Testis (tissue), 3 donors: ENCODE results near the gene OR6B1. TPM values are rescaled to one million over a fixed set of nuclear protein-coding genes. Genes with fewer than 3 reads are reported as not detected.

Experiments used
- DNase-seq: peaks from one replicate; pipeline ENCODE4 v3.0.0-alpha.2; 2019
- H3K27ac ChIP-seq, 2 donors: fragments of 200-600 bp; sonication (generic); one replicate each; pipeline ENCODE4 v1.5.1; 2019
- H3K27me3 ChIP-seq: fragments of 200-600 bp; sonication (generic); one replicate; pipeline ENCODE4 v1.5.1; 2019
- H3K36me3 ChIP-seq: fragments of 200-600 bp; sonication (generic); one replicate; pipeline ENCODE4 v1.5.1; 2017; ENCODE audit warnings: low read depth; ENCODE audit errors: missing control alignments
- H3K4me1 ChIP-seq: fragments of 200-600 bp; sonication (generic); one replicate; pipeline ENCODE4 v1.5.1; 2019
- H3K4me3 ChIP-seq, 2 donors: fragments of 200-600 bp; sonication (generic); one replicate each; pipeline ENCODE4 v1.5.1; 2017 to 2019
- H3K9me3 ChIP-seq: fragments of 200-600 bp; sonication (generic); one replicate; pipeline ENCODE4 v1.5.1; 2017
- CTCF ChIP-seq, 3 experiments: fragments of 450-650 bp in 2 of 3; fragments of 200-600 bp in 1 of 3; sonication (generic) in 1 of 3; IDR thresholded peaks; one replicate each; pipeline ENCODE4 v1.5.1; 2016 to 2019; ENCODE audit warnings: antibody characterized with exemption in 3 of 3, mild to moderate bottlenecking in 2 of 3, moderate library complexity in 1 of 3
- POLR2A ChIP-seq: fragments of 450-650 bp; IDR thresholded peaks from one replicate; pipeline ENCODE4 v1.6.1; 2017; ENCODE audit warnings: antibody characterized with exemption, mild to moderate bottlenecking, moderate library complexity
- WGBS, 2 donors: methylation state at CpG; one replicate each; pipeline ENCODE4 v1.1.5; 2018; 5-methylcytosine and 5-hydroxymethylcytosine counted together
- intact Hi-C: fragments of 100-400 bp; cut with DNase I; formaldehyde crosslinking; loops from one replicate; pipeline ENCODE4 v1.15.1; 2023; ENCODE audit warnings: low total_unique reads
- polyA plus RNA-seq: library from polyadenylated mRNA; stranded (reverse); fragments of 350-450 nt; fragmentation: Illumina TruSeq; extraction: RNeasy Lipid Tissue Mini Kit (QIAGEN cat#74804); gene quantifications from one replicate; pipeline ENCODE4 v1.2.3, GENCODE V29; 2014; ENCODE audit warnings: low read depth, low replicate concordance; ENCODE audit not compliant: insufficient read depth
- total RNA-seq, 2 donors: library from RNA; depleted of rRNA; stranded (reverse); fragments of >200 nt; gene quantifications; one replicate each; pipeline ENCODE4 v1.2.3, GENCODE V29; 2016

The OR6B1 gene
- total and polyA plus RNA-seq, 3 donors from 2014 or later, result 0.53 to 1.8 (median 1.4) TPM

DNA sequence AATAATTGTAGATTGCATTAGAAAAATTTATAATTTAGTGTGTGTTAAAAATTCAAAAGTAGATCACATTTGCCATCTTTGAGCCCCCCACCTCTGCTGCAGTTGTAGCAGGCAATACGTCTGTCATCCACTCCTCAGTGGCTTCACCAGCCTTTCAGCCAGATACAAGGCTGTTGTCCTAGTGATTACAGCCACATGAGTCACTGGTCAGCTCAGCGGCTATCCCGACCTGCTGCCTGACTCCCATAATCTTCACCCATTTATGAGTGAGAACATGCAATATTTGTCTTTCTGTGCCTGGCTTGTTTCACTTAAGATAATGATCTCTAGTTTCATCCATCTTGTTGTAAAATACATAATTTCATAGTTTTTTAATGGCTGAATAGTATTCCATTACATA, 57.8 kb downstream of the OR6B1 start:
- TF ChIP-seq CTCF (IDR thresholded peaks at IDR 0.05) (no peak), POLR2A (no peak)
- H3K27me3 ChIP-seq, result no peaks in the 10 kb centered on the region
- no peak overlapping the region for H3K27ac ChIP-seq
- no peak overlapping the region for H3K4me3 ChIP-seq
- no peaks in the 10 kb centered on the region for H3K4me1 ChIP-seq
- no peaks in the 10 kb centered on the region for H3K9me3 ChIP-seq
- 84 to 87% methylated on average over 3 of the region's 3 CpGs for WGBS, 2 donors
- no peak for DNase-seq
- intact Hi-C loops, result no loop called here
- H3K36me3 ChIP-seq, result no peaks in the 10 kb centered on the region

Other genes starting within 250 kb of the OR6B1 start
- 10 to 100 TPM; 12.2 to 29.1 TPM for gene CTAGE6, start 242.6 kb upstream of the OR6B1 start, total RNA-seq
- gene CTAGE6, start 242.6 kb upstream of the OR6B1 start, polyA plus RNA-seq, result 7.9 TPM
- gene TCAF1, start 98.1 kb upstream of the OR6B1 start, total RNA-seq, result 10 to 100 TPM; 21.3 to 28.7 TPM
- gene TCAF1, start 98.1 kb upstream of the OR6B1 start, polyA plus RNA-seq, result 6.2 TPM
- 1 to 10 TPM; 1.2 to 3.5 TPM for gene OR2F2, start 65.1 kb upstream of the OR6B1 start, total RNA-seq
- gene OR2F2, start 65.1 kb upstream of the OR6B1 start, polyA plus RNA-seq, result 0.30 TPM
- gene OR2F1, start 45.5 kb upstream of the OR6B1 start, total RNA-seq, result 1 to 10 TPM; 2.2 to 5.3 TPM
- gene OR2F1, start 45.5 kb upstream of the OR6B1 start, polyA plus RNA-seq, result 0.20 TPM
- gene OR2A5, start 48.6 kb downstream of the OR6B1 start, total RNA-seq, result under 1 TPM; 0.31 to 0.43 TPM
- gene OR2A5, start 48.6 kb downstream of the OR6B1 start, polyA plus RNA-seq, result not detected
- under 1 TPM in 1 of 2 donors, not detected in 1; 0.19 TPM for gene OR2A25, start 69.5 kb downstream of the OR6B1 start, total RNA-seq
- 0.18 TPM for gene OR2A25, start 69.5 kb downstream of the OR6B1 start, polyA plus RNA-seq
- gene OR2A12, start 86.0 kb downstream of the OR6B1 start, total RNA-seq, result under 1 TPM; 0.06 to 0.39 TPM
- not detected for gene OR2A12, start 86.0 kb downstream of the OR6B1 start, polyA plus RNA-seq
- gene OR2A2, start 109.3 kb downstream of the OR6B1 start, total RNA-seq, result not detected
- not detected for gene OR2A2, start 109.3 kb downstream of the OR6B1 start, polyA plus RNA-seq
- not detected for gene OR2A14, start 122.9 kb downstream of the OR6B1 start, total RNA-seq
- gene OR2A14, start 122.9 kb downstream of the OR6B1 start, polyA plus RNA-seq, result not detected
- 10 to 100 TPM in 1 of 2 donors, 1 to 10 TPM in 1; 7.5 to 13.1 TPM for gene CTAGE4, start 183.1 kb downstream of the OR6B1 start, total RNA-seq
- gene CTAGE4, start 183.1 kb downstream of the OR6B1 start, polyA plus RNA-seq, result not detected
- 1 to 10 TPM in 1 of 2 donors, under 1 TPM in 1; 0.87 to 1.3 TPM for gene ARHGEF35, start 195.5 kb downstream of the OR6B1 start, total RNA-seq
- gene ARHGEF35, start 195.5 kb downstream of the OR6B1 start, polyA plus RNA-seq, result 3.0 TPM
- not detected for gene OR2A42, start 239.3 kb downstream of the OR6B1 start, total RNA-seq
- gene OR2A42, start 239.3 kb downstream of the OR6B1 start, polyA plus RNA-seq, result not detected